ENCODE data around the gene KCNE1.

KCNE1 gene

GRCh38 chr21:34535886-34536285 is 23.9 kb upstream of the KCNE1 start:
- no peak for FAIRE-seq

- FAIRE-seq, result no peak
Observed at GRCh38 chr21:34534522-34534921, 22.5 kb upstream of the KCNE1 start.

- no peak for FAIRE-seq
Observed at GRCh38 chr21:34533938-34534337, 21.9 kb upstream of the KCNE1 start.

- FAIRE-seq, result no peak
Observed at GRCh38 chr21:34531399-34531798, 19.4 kb upstream of the KCNE1 start.

- no peak for FAIRE-seq
Observed at GRCh38 chr21:34530261-34530660, 18.3 kb upstream of the KCNE1 start.

- FAIRE-seq, result no peak
Observed at GRCh38 chr21:34528131-34528561, 16.1 kb upstream of the KCNE1 start.

GRCh38 chr21:34526618-34527290 is 14.7 kb upstream of the KCNE1 start:
- no peak for FAIRE-seq

GRCh38 chr21:34526241-34526617 is 14.2 kb upstream of the KCNE1 start:
- FAIRE-seq, result no peak

- FAIRE-seq, result no peak
Observed at GRCh38 chr21:34524646-34525601, 12.9 kb upstream of the KCNE1 start.

- FAIRE-seq, result no peak
Observed at GRCh38 chr21:34523019-34523555, 11.1 kb upstream of the KCNE1 start.

- no peak for FAIRE-seq
Observed at GRCh38 chr21:34522284-34522683, 10.3 kb upstream of the KCNE1 start.

GRCh38 chr21:34521561-34521960 is 9.6 kb upstream of the KCNE1 start:
- FAIRE-seq, result no peak

- no peak for FAIRE-seq
Observed at GRCh38 chr21:34520764-34521508, 8.9 kb upstream of the KCNE1 start.

- no peak for FAIRE-seq
Observed at GRCh38 chr21:34520281-34520680, 8.3 kb upstream of the KCNE1 start.

- no peak for FAIRE-seq
Observed at GRCh38 chr21:34519694-34520093, 7.7 kb upstream of the KCNE1 start.

GRCh38 chr21:34519016-34519415 is 7.0 kb upstream of the KCNE1 start:
- no peak for FAIRE-seq

GRCh38 chr21:34518301-34518700 is 6.3 kb upstream of the KCNE1 start:
- no peak for FAIRE-seq

- FAIRE-seq, result no peak
Observed at GRCh38 chr21:34517491-34518245, 5.7 kb upstream of the KCNE1 start.

- no peak for FAIRE-seq
Observed at GRCh38 chr21:34517039-34517438, 5.0 kb upstream of the KCNE1 start.

GRCh38 chr21:34514576-34515115 is 2.6 kb upstream of the KCNE1 start:
- no peak for FAIRE-seq

GRCh38 chr21:34513129-34513675 is 1.2 kb upstream of the KCNE1 start:
- FAIRE-seq, result no peak

- FAIRE-seq, result no peak
Observed at GRCh38 chr21:34511181-34511580, 829 bp downstream of the KCNE1 start.

Measured in G401.6 (cell line).